ENCODE results near the gene CD52. TPM values are rescaled to one million over a fixed set of nuclear protein-coding genes. Genes with fewer than 3 reads are reported as not detected.

The CD52 gene
- total and polyA plus RNA-seq, 2 of the 13 experiments (the other 11 are each of a cell fraction or from before 2014, with no cell fraction given) = 0.32 TPM; not detected in 1

- no peak for TF ChIP-seq MZF1 (CRISPR knock-in tag; IDR thresholded peaks at IDR 0.05; ENCODE audit: borderline replicate concordance)
- no peak for TF ChIP-seq MLLT10 (CRISPR knock-in tag; IDR thresholded peaks at IDR 0.05)
- TF ChIP-seq, protein P1, sequence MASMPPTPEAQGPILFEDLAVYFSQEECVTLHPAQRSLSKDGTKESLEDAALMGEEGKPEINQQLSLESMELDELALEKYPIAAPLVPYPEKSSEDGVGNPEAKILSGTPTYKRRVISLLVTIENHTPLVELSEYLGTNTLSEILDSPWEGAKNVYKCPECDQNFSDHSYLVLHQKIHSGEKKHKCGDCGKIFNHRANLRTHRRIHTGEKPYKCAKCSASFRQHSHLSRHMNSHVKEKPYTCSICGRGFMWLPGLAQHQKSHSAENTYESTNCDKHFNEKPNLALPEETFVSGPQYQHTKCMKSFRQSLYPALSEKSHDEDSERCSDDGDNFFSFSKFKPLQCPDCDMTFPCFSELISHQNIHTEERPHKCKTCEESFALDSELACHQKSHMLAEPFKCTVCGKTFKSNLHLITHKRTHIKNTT (CRISPR knock-in tag; IDR thresholded peaks at IDR 0.05) = no peak
- no peak for TF ChIP-seq ZFP36L1 (CRISPR knock-in tag; IDR thresholded peaks at IDR 0.05)
- TF ChIP-seq CC2D1A (CRISPR knock-in tag; IDR thresholded peaks at IDR 0.05) = no peak
- no peak for TF ChIP-seq PBX2 (CRISPR knock-in tag; IDR thresholded peaks at IDR 0.05)
- TF ChIP-seq ZSCAN20 (CRISPR knock-in tag; IDR thresholded peaks at IDR 0.05; ENCODE audit: borderline replicate concordance) = no peak
- TF ChIP-seq ZFP41 (CRISPR knock-in tag; IDR thresholded peaks at IDR 0.05; ENCODE audit: borderline replicate concordance) = no peak
- peak; percentile 98; the same call in 1 of the 2 replicates for TF ChIP-seq NFE2L1 (CRISPR knock-in tag; IDR thresholded peaks at IDR 0.05; ENCODE audit: borderline replicate concordance)
- peak; percentile 95 for TF ChIP-seq FOSL2 (CRISPR knock-in tag; IDR thresholded peaks at IDR 0.05)
- no peak; the same call in 1 of the 2 replicates for TF ChIP-seq ZNF768 (CRISPR knock-in tag; IDR thresholded peaks at IDR 0.05)
- TF ChIP-seq ZNF501 (CRISPR knock-in tag; IDR thresholded peaks at IDR 0.05) = no peak
- no peak for TF ChIP-seq HNRNPK (IDR thresholded peaks at IDR 0.05; ENCODE audit: low read depth, low read length, poor library complexity, severe bottlenecking)
- TF ChIP-seq HOXA3 (CRISPR knock-in tag; IDR thresholded peaks at IDR 0.05) = peak; percentile 72
- TF ChIP-seq MTA1 (CRISPR knock-in tag; IDR thresholded peaks at IDR 0.05; ENCODE audit: borderline replicate concordance) = peak; percentile 99
- TF ChIP-seq ZNF776 (CRISPR knock-in tag; IDR thresholded peaks at IDR 0.05) = no peak
- TF ChIP-seq YY1 (IDR thresholded peaks at IDR 0.05; ENCODE audit: insufficient read depth, insufficient replicate concordance, low read depth, low read length) = peak; percentile 67
- TF ChIP-seq ZNF839 (CRISPR knock-in tag; IDR thresholded peaks at IDR 0.05; ENCODE audit: borderline replicate concordance) = no peak
- TF ChIP-seq, protein P2, sequence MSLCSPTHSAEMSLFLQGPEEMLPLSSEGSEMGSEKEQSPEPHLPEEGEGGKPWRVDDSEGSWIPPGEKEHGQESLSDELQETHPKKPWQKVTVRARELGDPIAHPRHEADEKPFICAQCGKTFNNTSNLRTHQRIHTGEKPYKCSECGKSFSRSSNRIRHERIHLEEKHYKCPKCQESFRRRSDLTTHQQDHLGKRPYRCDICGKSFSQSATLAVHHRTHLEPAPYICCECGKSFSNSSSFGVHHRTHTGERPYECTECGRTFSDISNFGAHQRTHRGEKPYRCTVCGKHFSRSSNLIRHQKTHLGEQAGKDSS (CRISPR knock-in tag; IDR thresholded peaks at IDR 0.05; ENCODE audit: borderline replicate concordance, low read depth) = peak; percentile 94
- peak; percentile 84 for TF ChIP-seq ZNF543 (CRISPR knock-in tag; IDR thresholded peaks at IDR 0.05)
- no peak for TF ChIP-seq GPN1 (CRISPR knock-in tag; IDR thresholded peaks at IDR 0.05; ENCODE audit: borderline replicate concordance)
- TF ChIP-seq ZNF546 (CRISPR knock-in tag; conservative IDR thresholded peaks at IDR 0.05) = peak; percentile 47; the same call in 1 of the 2 replicates
- no peak for TF ChIP-seq ZNF660 (CRISPR knock-in tag; IDR thresholded peaks at IDR 0.05; ENCODE audit: borderline replicate concordance, low read depth)
- no peak for TF ChIP-seq SP1 (IDR thresholded peaks at IDR 0.05)
- no peak for TF ChIP-seq SP1 (CRISPR knock-in tag; IDR thresholded peaks at IDR 0.05)
Observed at GRCh38 chr1:26350701-26351589, 33.2 kb downstream of the CD52 start (continued).

All from HepG2 (cell line).